Lung (tissue), 12 donors: ENCODE measurements around the gene NDUFA13. TPM values are rescaled to one million over a fixed set of nuclear protein-coding genes. Genes with fewer than 3 reads are reported as not detected.

Experiments
- ATAC-seq: fragments of 200-7000 bp; cut with Tn5 transposase; one replicate; pipeline ENCODE4 v1.9.1; 2020; ENCODE audit warnings: moderate number of reproducible peaks; ENCODE audit not compliant: insufficient read depth, low FRiP score
- DNase-seq, 3 donors: peaks; one replicate each; pipeline ENCODE4 v3.0.0-alpha.2; 2013 to 2017
- H3K27ac ChIP-seq, 2 donors: one replicate each; pipeline ENCODE4 v1.5.1; 2013; ENCODE audit warnings: mild to moderate bottlenecking in 2 of 2, moderate library complexity in 2 of 2, control low read depth in 1 of 2, inconsistent platforms in 1 of 2, low read depth in 1 of 2, low read length in 1 of 2
- H3K27me3 ChIP-seq, 3 donors: one replicate each; pipeline ENCODE4 v1.5.1; 2013; ENCODE audit warnings: low read length in 2 of 3; ENCODE audit not compliant: control insufficient read depth in 3 of 3, insufficient read depth in 3 of 3
- H3K36me3 ChIP-seq, 4 donors: one replicate each; pipeline ENCODE4 v1.5.1; 2013; ENCODE audit warnings: low read length in 4 of 4, mild to moderate bottlenecking in 1 of 4, moderate library complexity in 1 of 4; ENCODE audit not compliant: control insufficient read depth in 4 of 4, insufficient read depth in 4 of 4
- H3K4me1 ChIP-seq, 5 donors: one replicate each; pipeline ENCODE4 v1.5.1; 2013; ENCODE audit warnings: low read length in 5 of 5, mild to moderate bottlenecking in 2 of 5, moderate library complexity in 1 of 5; ENCODE audit not compliant: control insufficient read depth in 5 of 5, insufficient read depth in 5 of 5
- H3K4me3 ChIP-seq: one replicate; pipeline ENCODE4 v1.5.1; 2013; ENCODE audit warnings: mild to moderate bottlenecking, control low read depth, moderate library complexity
- H3K9ac ChIP-seq, 2 donors: one replicate each; pipeline ENCODE4 v1.5.1; 2013; ENCODE audit warnings: low read length in 2 of 2, control low read depth in 1 of 2; ENCODE audit not compliant: insufficient read depth in 1 of 2
- H3K9me3 ChIP-seq, 4 donors: one replicate each; pipeline ENCODE4 v1.5.1; 2013; ENCODE audit warnings: low read length in 3 of 4, mild to moderate bottlenecking in 1 of 4, moderate library complexity in 1 of 4; ENCODE audit not compliant: control insufficient read depth in 4 of 4, insufficient read depth in 3 of 4
- CTCF ChIP-seq: IDR thresholded peaks from 2 replicates; pipeline ENCODE4 v1.5.1; 2012; ENCODE audit warnings: mild to moderate bottlenecking; ENCODE audit errors: control extremely low read depth, extremely low read depth
- WGBS, 2 donors: extraction: QIAGEN DNeasy Blood & Tissue Kit; methylation state at CpG; one replicate each; pipeline ENCODE4 v1.1.7; 2013; 5-methylcytosine and 5-hydroxymethylcytosine counted together
- polyA plus RNA-seq, 2 donors: library from polyadenylated mRNA; stranded (reverse); fragments of 200-250 nt; gene quantifications; one replicate each; pipeline ENCODE4 v1.2.1, GENCODE V29; 2013
- total RNA-seq, 2 donors: library from RNA; depleted of rRNA in 1 of 2; stranded (reverse); fragments of >200 nt in 1 of 2; gene quantifications; one replicate each; pipeline ENCODE4 v1.2.1, GENCODE V29; 2014 to 2021
- donor health status: control.
- donor health status: control.
- donor health status: Bipolar disorder and iron deficiency.
- donor health status: healthy.
- donor health status: DM: yes; HTN: yes; CAD: no.

Gene NDUFA13
- total and polyA plus RNA-seq, 4 donors, result 63.7 to 360 (median 311) TPM

DNA sequence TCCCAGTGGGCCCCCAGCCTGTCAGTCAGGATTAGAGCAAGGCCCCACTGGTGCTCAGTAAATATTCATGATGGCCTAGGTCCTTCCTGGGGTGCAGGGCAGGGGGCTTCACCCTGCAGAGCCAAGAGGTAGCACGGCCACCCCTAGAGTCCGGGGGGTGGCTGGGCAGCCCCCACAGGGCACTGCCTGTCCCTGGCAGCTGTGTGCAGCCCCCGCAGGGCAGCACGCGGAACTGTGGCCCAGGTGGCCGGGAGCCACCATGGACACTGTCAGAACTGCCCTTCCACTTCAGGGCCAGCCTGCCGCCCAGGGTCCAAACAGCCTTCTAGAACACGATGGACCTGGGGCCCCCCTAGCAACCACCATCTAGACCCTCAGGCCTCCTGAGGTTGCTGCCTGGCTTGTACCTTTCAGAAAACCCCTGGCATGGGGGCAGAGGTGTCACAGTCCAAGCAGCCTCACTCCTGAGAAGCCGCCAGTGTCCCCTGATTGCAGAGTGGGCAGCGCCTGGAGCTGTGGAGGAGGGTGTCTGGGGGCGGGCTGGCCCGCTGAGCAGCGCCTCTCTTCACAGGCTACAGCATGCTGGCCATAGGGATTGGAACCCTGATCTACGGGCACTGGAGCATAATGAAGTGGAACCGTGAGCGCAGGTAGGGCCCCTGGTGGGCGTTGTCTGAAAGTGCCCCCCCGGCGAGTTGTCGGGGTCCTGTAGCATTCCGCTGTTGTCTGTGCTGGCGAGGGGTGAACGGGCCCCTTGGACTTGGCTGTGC, 9.8 kb downstream of the NDUFA13 start:
- ATAC-seq (no peak), DNase-seq (no peak)
- TF ChIP-seq CTCF, result no peak
- H3K36me3 ChIP-seq, result peaks cover 0 to 32% (median 5%) of the 10 kb centered on the region in 4 donors
- H3K27me3 ChIP-seq, result no peaks in the 10 kb centered on the region
- no peaks in the 10 kb centered on the region for H3K4me1 ChIP-seq
- H3K4me3 ChIP-seq, result no peak overlapping the region
- H3K9me3 ChIP-seq, result no peaks in the 10 kb centered on the region
- H3K9ac ChIP-seq, result no peak overlapping the region
- WGBS, 2 donors, result 91 to 92% methylated on average over 23 of the region's 23 CpGs
- H3K27ac ChIP-seq, result no peak overlapping the region

DNA sequence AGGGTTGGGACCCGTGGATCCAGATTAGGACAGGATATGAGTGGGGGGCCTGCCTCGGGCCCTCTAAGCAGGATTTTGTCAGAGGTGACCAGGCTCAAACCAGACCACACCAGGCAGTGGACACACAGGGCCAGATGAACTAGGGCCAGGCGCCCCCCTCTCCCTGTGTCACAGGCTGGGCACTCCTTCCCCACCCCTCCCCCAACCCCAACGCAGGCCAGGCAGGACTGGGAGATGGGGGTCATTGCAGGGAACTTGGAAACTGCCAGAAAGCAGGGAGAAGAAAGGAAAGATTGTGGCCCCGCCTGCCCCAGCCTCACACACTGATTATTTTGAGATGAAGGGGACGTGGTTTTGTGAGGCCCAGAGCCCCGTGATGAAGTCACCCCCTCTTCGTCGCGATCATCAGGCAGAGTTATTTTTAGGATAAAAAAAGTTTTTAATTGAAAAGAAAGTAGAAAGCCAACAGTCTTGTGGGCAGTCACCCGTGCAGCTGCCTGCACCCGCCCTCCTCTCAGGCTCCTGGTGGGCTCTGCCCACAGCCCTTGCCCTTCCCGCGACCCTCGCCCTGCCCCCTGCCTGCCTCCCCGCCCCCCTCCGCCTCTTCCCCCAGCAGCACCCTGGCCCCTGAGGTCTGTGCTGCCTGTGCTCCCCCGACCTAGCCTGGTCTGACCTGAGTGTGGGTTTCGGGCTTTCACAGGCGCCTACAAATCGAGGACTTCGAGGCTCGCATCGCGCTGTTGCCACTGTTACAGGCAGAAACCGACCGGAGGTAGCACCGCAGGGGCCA, 10.8 kb downstream of the NDUFA13 start:
- no peak for TF ChIP-seq CTCF
- no peak overlapping the region for H3K4me3 ChIP-seq
- H3K4me1 ChIP-seq, result no peaks in the 10 kb centered on the region
- no peak overlapping the region for H3K9ac ChIP-seq
- 80 to 88% methylated on average over 28 of the region's 28 CpGs for WGBS, 2 donors
- H3K27ac ChIP-seq, result no peak overlapping the region
- no peaks in the 10 kb centered on the region for H3K9me3 ChIP-seq
- no peak for ATAC-seq
- no peak for DNase-seq
- H3K36me3 ChIP-seq, result peaks cover 0 to 32% (median 5%) of the 10 kb centered on the region in 4 donors
- H3K27me3 ChIP-seq, result no peaks in the 10 kb centered on the region

- Histone ChIP-seq H3K27ac (no peak overlapping the region), H3K9ac (no peak overlapping the region), H3K9me3 (no peaks in the 10 kb centered on the region), H3K4me1 (peaks cover 0 to under 1% (median 0%) of the 10 kb centered on the region in 5 donors), H3K4me3 (no peak overlapping the region), H3K36me3 (peaks cover 0 to 32% (median 5%) of the 10 kb centered on the region in 4 donors), H3K27me3 (no peaks in the 10 kb centered on the region)
- no peak for ATAC-seq
- 96 to 98% methylated on average over 9 of the region's 9 CpGs for WGBS, 2 donors
- no peak for TF ChIP-seq CTCF
- DNase-seq, result no peak
Measured at GRCh38 chr19:19527371-19527656, 11.3 kb downstream of the NDUFA13 start.
